ENCODE data around the gene NOX4. TPM values are rescaled to one million over a fixed set of nuclear protein-coding genes. Genes with fewer than 3 reads are reported as not detected.

Gene NOX4
- total and polyA plus RNA-seq, 2 donors (not counting 3 experiments of a cell fraction or from before 2014, with no cell fraction given): 21.2 to 34.0 TPM

GRCh38 chr11:89436071-89436470, 55.1 kb downstream of the NOX4 start:
- Histone ChIP-seq H3K4me1 (ENCODE audit: control insufficient read depth, extremely low read depth, insufficient read depth, low read length) (no peaks in the 10 kb centered on the region), H3K27ac (ENCODE audit: insufficient read depth, low read depth, low read length) (no peak overlapping the region), H3K9ac (replicated peaks; ENCODE audit: extremely low read depth, insufficient read depth, low read length) (no peak overlapping the region), H4K20me1 (replicated peaks; ENCODE audit: control insufficient read depth, extremely low read depth, insufficient read depth, low read length) (no peaks in the 10 kb centered on the region), H3K79me2 (ENCODE audit: control insufficient read depth, insufficient read depth, low read length) (peaks cover 4% of the 10 kb centered on the region), H2AFZ (ENCODE audit: low read depth, low read length) (no peak overlapping the region), H3K9me1 (replicated peaks; ENCODE audit: control insufficient read depth, extremely low read depth, insufficient read depth, low read length) (no peaks in the 10 kb centered on the region), H3K36me3 (ENCODE audit: control insufficient read depth in 2 of 2, extremely low read depth in 1 of 2, insufficient read depth in 2 of 2, low read length in 2 of 2) (peaks cover 0 to 9% of the 10 kb centered on the region in 2 experiments), H3K4me2 (ENCODE audit: insufficient read depth, low read length) (no peak overlapping the region), H3K4me3 (replicated peaks in 1 of 3; ENCODE audit: insufficient read depth in 1 of 3, low read depth in 1 of 3, low read length in 3 of 3) (no peak overlapping the region), H3K27me3 (ENCODE audit: control insufficient read depth in 2 of 2, insufficient read depth in 2 of 2, low read length in 2 of 2) (no peaks in the 10 kb centered on the region), H3K9me3 (replicated peaks; ENCODE audit: control insufficient read depth, insufficient read depth, low read length) (no peaks in the 10 kb centered on the region)
- POLR2A ChIA-PET: no interaction called here
- intact Hi-C loops (cut with micrococcal nuclease) (no loop called here), dilution Hi-C loops (cut with MboI; ENCODE audit: extremely low pct_ligation_motif_present, low sequenced_read_pairs) (no loop called here)
- CTCF ChIA-PET: interaction anchor here (1.2 kb wide), 1 partner anchor 42 kb away, joined by 3 read pairs; no protein-coding TSS in a partner anchor
- DNase-seq (ENCODE audit: low read depth, low spot score) (peak; percentile 26), FAIRE-seq (no peak)
- BruUV-seq (replicated peaks): no TSS peak
- no peak for TF ChIP-seq POLR2A (IDR thresholded peaks at IDR 0.05; ENCODE audit: low read depth, low read length)
- TF ChIP-seq GATA2 (IDR thresholded peaks at IDR 0.05; ENCODE audit: insufficient read depth, insufficient read length, low read depth, low read length): no peak
- no peak for TF ChIP-seq MYC (IDR thresholded peaks at IDR 0.05; ENCODE audit: low read depth, low read length)
- no peak for TF ChIP-seq POLR2AphosphoS5 (IDR thresholded peaks at IDR 0.05; ENCODE audit: insufficient read depth, low read depth, low read length)
- TF ChIP-seq CTCF (IDR thresholded peaks at IDR 0.05; ENCODE audit: extremely low read depth in 1 of 2, insufficient read depth in 1 of 2, low read depth in 1 of 2, low read length in 2 of 2): no peak
- no peak for TF ChIP-seq FOS (IDR thresholded peaks at IDR 0.05; ENCODE audit: borderline replicate concordance, insufficient read depth, low read length)
- TF ChIP-seq JUN (IDR thresholded peaks at IDR 0.05; ENCODE audit: borderline replicate concordance, insufficient read depth, insufficient read length, low read depth): no peak
- TF ChIP-seq, protein P1, sequence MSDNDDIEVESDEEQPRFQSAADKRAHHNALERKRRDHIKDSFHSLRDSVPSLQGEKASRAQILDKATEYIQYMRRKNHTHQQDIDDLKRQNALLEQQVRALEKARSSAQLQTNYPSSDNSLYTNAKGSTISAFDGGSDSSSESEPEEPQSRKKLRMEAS (IDR thresholded peaks at IDR 0.05; ENCODE audit: insufficient read depth, insufficient read length): no peak
- TF ChIP-seq EZH2 (IDR thresholded peaks at IDR 0.05; ENCODE audit: borderline replicate concordance, low read depth, low read length, severe bottlenecking): no peak
